GM19452 (cell line): Measurements from ENCODE around the gene ZFYVE28.

Source experiments
- ATAC-seq: cut with Tn5 transposase; IDR thresholded peaks from one replicate; pipeline ENCODE4 v1.9.1; 2021; ENCODE audit not compliant: unreplicated experiment

The ZFYVE28 gene

GRCh38 chr4:2306773-2307410, 111.6 kb downstream of the ZFYVE28 start:
- ATAC-seq = no peak

GRCh38 chr4:2305766-2306501, 112.5 kb downstream of the ZFYVE28 start:
- no peak for ATAC-seq

GRCh38 chr4:2304877-2305561, 113.4 kb downstream of the ZFYVE28 start:
- ATAC-seq = no peak

GRCh38 chr4:2304321-2304876, 114.0 kb downstream of the ZFYVE28 start:
- no peak for ATAC-seq

GRCh38 chr4:2303686-2304320, 114.6 kb downstream of the ZFYVE28 start:
- no peak for ATAC-seq

GRCh38 chr4:2303121-2303685, 115.2 kb downstream of the ZFYVE28 start:
- ATAC-seq = no peak

GRCh38 chr4:2302387-2303119, 115.9 kb downstream of the ZFYVE28 start:
- no peak for ATAC-seq

- no peak for ATAC-seq
Measured at GRCh38 chr4:2301806-2302205, 116.6 kb downstream of the ZFYVE28 start.

- ATAC-seq = no peak
Measured at GRCh38 chr4:2301225-2301642, 117.2 kb downstream of the ZFYVE28 start.

GRCh38 chr4:2300431-2301224, 117.8 kb downstream of the ZFYVE28 start:
- ATAC-seq = no peak

- no peak for ATAC-seq
Measured at GRCh38 chr4:2299794-2300193, 118.7 kb downstream of the ZFYVE28 start.

GRCh38 chr4:2298532-2298991, 119.9 kb downstream of the ZFYVE28 start:
- ATAC-seq = no peak

- ATAC-seq = no peak
Measured at GRCh38 chr4:2297606-2298531, 120.6 kb downstream of the ZFYVE28 start.

- ATAC-seq = no peak
Measured at GRCh38 chr4:2296631-2297601, 121.5 kb downstream of the ZFYVE28 start.

- no peak for ATAC-seq
Measured at GRCh38 chr4:2295900-2296442, 122.5 kb downstream of the ZFYVE28 start.

GRCh38 chr4:2295500-2295899, 122.9 kb downstream of the ZFYVE28 start:
- ATAC-seq = no peak

- no peak for ATAC-seq
Measured at GRCh38 chr4:2292646-2293108, 125.8 kb downstream of the ZFYVE28 start.
